Fibroblast of the aortic adventitia (primary cell): Measurements from ENCODE around the gene SORL1. TPM values are rescaled to one million over a fixed set of nuclear protein-coding genes. Genes with fewer than 3 reads are reported as not detected.

Experiments
- DNase-seq: peaks from one replicate; pipeline ENCODE4 v3.0.0-alpha.2; 2010; ENCODE audit warnings: low read depth
- H3K4me3 ChIP-seq: 2 replicates; pipeline ENCODE4 v1.5.1; 2011; ENCODE audit warnings: low read depth, mild to moderate bottlenecking, control low read depth, low read length, moderate library complexity
- CTCF ChIP-seq: IDR thresholded peaks from 2 replicates; pipeline ENCODE4 v1.5.1; 2011; ENCODE audit warnings: mild to moderate bottlenecking, low read length, control low read depth, inconsistent platforms; ENCODE audit not compliant: insufficient read depth
- total RNA-seq: library from RNA; depleted of rRNA; stranded (reverse); fragments of >200 nt; gene quantifications from 2 replicates; pipeline ENCODE4 v1.2.3, GENCODE V29; 2012; ENCODE audit warnings: low replicate concordance

SORL1 gene
- total RNA-seq, 1 donor = 1.2 TPM

DNA sequence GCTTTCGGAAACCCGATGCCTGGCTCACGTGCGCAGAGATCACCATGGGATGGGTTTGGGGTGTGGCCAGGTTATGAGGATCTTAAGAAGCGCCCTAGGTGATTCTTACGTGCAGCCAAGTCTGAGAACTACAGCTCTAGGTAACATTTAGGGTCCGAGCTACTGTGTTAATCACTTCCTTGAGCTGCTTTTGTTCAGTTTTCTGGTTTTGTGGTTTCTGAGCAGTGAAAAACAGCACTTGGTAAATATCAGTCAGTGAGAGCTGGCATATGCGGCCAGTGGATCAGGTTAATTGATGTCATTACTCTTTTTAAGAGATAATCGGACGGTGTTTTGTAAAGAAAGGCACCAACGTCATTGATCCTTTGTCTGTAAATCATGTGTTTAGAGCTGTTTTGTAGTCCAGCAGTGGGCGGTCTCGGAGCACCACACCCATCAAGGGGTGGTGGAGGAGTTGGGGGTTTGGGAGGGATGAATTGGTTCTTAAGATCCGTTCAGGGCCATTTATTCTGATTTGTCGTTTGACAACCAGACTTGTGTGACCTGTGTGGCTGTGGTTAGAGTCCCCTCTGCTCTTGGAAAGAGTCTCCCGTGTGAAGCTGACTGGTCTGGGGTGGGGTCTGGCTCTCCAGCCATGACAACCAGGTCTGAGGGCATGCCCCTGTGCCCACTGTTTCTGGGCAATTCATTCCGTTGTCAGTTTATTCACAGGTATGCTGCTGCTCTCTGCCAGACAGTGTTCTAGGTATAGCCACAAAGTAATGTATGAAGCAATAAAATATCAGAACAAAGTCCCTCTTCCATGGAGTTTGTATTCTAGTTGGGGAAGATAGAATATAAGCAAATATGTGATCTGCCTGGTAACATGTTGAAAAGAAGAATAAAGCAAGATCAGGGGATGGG lies 62.6 kb downstream of the SORL1 start:
- TF ChIP-seq CTCF = no peak
- no peak overlapping the region for H3K4me3 ChIP-seq
- DNase-seq = no peak

GRCh38 chr11:121515335-121515671 lies 63.2 kb downstream of the SORL1 start:
- DNase-seq = no peak
- TF ChIP-seq CTCF = no peak
- no peak overlapping the region for H3K4me3 ChIP-seq

DNA sequence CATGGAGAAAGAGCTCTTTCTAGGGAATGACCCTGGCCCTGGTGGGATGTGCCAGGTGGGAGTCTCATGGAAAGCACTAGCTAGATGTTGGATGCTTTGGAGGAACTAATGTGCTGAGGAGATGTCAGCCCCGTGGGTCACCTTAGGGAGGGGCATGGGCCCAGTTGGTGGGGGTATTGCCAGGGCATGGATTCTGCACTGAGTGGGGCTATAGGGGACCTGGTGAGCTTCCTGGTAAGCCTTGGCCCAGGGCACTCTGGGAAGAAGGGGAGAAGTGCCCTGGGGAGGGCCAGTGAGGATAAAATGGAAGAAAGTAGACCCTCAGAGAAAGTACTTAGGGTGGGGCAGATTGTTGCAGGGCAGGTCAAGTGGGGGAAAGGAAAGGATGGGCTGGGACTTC lies 65.9 kb downstream of the SORL1 start:
- TF ChIP-seq CTCF = no peak
- no peak for DNase-seq
- H3K4me3 ChIP-seq = no peak overlapping the region

DNA sequence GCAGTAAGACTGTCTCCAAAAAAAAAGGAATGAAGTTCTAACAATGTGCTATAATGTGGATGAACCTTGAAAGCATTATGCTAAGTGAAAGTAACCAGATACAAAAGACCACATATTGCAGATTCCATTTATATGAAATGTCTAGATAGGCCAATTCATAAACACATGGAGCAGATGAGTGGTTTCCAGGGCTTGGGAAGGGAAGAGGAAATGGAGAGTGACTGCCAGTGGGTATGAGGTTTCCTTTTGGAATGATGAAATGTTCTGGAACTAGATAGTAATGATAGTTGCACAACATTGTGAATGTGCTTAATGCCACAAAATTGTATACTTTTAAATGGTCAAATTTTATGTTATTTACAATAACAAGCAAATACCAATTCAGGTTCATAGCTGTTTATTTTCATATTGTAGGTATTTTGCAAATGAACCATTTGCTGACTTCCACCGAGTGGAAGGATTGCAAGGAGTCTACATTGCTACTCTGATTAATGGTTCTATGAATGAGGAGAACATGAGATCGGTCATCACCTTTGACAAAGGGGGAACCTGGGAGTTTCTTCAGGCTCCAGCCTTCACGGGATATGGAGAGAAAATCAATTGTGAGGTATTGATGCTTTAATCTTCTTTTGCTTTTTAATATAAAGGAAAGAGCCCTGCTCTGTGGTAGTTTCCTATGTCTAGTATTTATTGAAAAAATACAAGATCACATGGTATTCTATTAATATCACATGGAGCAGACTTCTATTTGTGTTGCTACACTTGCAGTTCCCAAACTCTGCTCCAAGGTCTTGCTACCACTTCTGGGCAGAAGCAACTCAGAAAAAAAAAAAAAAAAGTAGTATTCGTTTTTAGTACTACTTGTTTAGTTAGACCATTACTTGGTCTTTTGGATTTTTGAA lies 68.4 kb downstream of the SORL1 start:
- TF ChIP-seq CTCF = no peak
- no peak overlapping the region for H3K4me3 ChIP-seq
- peak; percentile 91 for DNase-seq

- peak; percentile 6 for DNase-seq
- no peak overlapping the region for H3K4me3 ChIP-seq
- no peak for TF ChIP-seq CTCF
Observed at GRCh38 chr11:121521145-121522042, 69.3 kb downstream of the SORL1 start.
